IMR-90 (cell line): ENCODE results near the gene HMHB1. TPM values are rescaled to one million over a fixed set of nuclear protein-coding genes. Genes with fewer than 3 reads are reported as not detected.

Experiments
- ATAC-seq: fragments of 200-7000 bp; cut with Tn5 transposase; 2 replicates; pipeline ENCODE4 v1.9.1; 2020; ENCODE audit warnings: low read depth, mild to moderate bottlenecking, moderate library complexity
- BruUV-seq: library from RNA; stranded (reverse); fragments of 400-500 nt; replicated peaks from 2 replicates; lab custom pipeline; 2021; lab: Mats Ljungman, UMichigan
- CTCF ChIA-PET: fragments of 300-600 bp; formaldehyde crosslinking; extraction: SDS; loops from one replicate; lab custom pipeline; 2021; ENCODE audit warnings: antibody characterized with exemption; lab: Yijun Ruan, JAX
- POLR2A ChIA-PET: fragments of 300-600 bp; sonication (Branson Sonifier 250); formaldehyde crosslinking; loops from one replicate; lab custom pipeline; 2022; ENCODE audit warnings: antibody characterized with exemption; ENCODE audit not compliant: unreplicated experiment; lab: Charles Lee
- DNase-seq: peaks from one replicate; pipeline ENCODE4 v3.0.0; 2013
- H2AFZ ChIP-seq: replicated peaks from 2 replicates; pipeline ENCODE3; 2013; ENCODE audit warnings: low read length, mild to moderate bottlenecking; ENCODE audit not compliant: poor library complexity
- H2AK5ac ChIP-seq: 2 replicates; pipeline ENCODE4 v1.6.1; 2013; ENCODE audit warnings: low read depth, low read length, inconsistent platforms
- H2AK9ac ChIP-seq: replicated peaks from 2 replicates; pipeline ENCODE3; 2013; ENCODE audit warnings: mild to moderate bottlenecking, low read depth, low read length, moderate library complexity; ENCODE audit not compliant: poor library complexity
- H2BK120ac ChIP-seq: 2 replicates; pipeline ENCODE4 v1.6.1; 2013; ENCODE audit warnings: low read depth, low read length, inconsistent platforms
- H2BK15ac ChIP-seq: 3 replicates; pipeline ENCODE4 v1.6.1; 2013; ENCODE audit warnings: low read depth, low read length, inconsistent platforms
- H2BK20ac ChIP-seq: 2 replicates; pipeline ENCODE4 v1.6.1; 2013; ENCODE audit warnings: low read depth, mild to moderate bottlenecking, inconsistent platforms, low read length, moderate library complexity
- H2BK5ac ChIP-seq: 2 replicates; pipeline ENCODE4 v1.6.1; 2013; ENCODE audit warnings: mild to moderate bottlenecking, low read depth, low read length, inconsistent platforms; ENCODE audit not compliant: poor library complexity, severe bottlenecking
- H3K14ac ChIP-seq: replicated peaks from 2 replicates; pipeline ENCODE4 v1.6.1; 2013; ENCODE audit warnings: low read depth, low read length, inconsistent platforms
- H3K18ac ChIP-seq: 2 replicates; pipeline ENCODE4 v1.6.1; 2013; ENCODE audit warnings: low read depth, low read length, control low read depth
- H3K23ac ChIP-seq: 2 replicates; pipeline ENCODE4 v1.6.1; 2013; ENCODE audit warnings: low read depth, low read length, inconsistent platforms
- H3K27ac ChIP-seq: 2 replicates; pipeline ENCODE4 v1.5.1; 2013; ENCODE audit warnings: mild to moderate bottlenecking, control low read depth, low read length; ENCODE audit not compliant: insufficient read depth
- H3K27me3 ChIP-seq: 2 replicates; pipeline ENCODE4 v1.6.1; 2013; ENCODE audit warnings: low read length; ENCODE audit not compliant: control insufficient read depth, insufficient read depth
- H3K36me3 ChIP-seq: 2 replicates; pipeline ENCODE4 v1.6.1; 2013; ENCODE audit warnings: low read length, mixed read lengths; ENCODE audit not compliant: control insufficient read depth, insufficient read depth
- H3K4ac ChIP-seq: 2 replicates; pipeline ENCODE4 v1.6.1; 2013; ENCODE audit warnings: low read depth, low read length, inconsistent platforms
- H3K4me1 ChIP-seq: 2 replicates; pipeline ENCODE4 v1.6.1; 2013; ENCODE audit warnings: low read length, mixed read lengths; ENCODE audit not compliant: control insufficient read depth, insufficient read depth
- H3K4me2 ChIP-seq: 2 replicates; pipeline ENCODE4 v1.6.1; 2013; ENCODE audit warnings: low read depth, mild to moderate bottlenecking, control low read depth, low read length, moderate library complexity
- H3K4me3 ChIP-seq: 2 replicates; pipeline ENCODE4 v1.5.1; 2013; ENCODE audit warnings: low read depth, mild to moderate bottlenecking, control low read depth, low read length, moderate library complexity; ENCODE audit not compliant: insufficient read depth
- H3K56ac ChIP-seq: 2 replicates; pipeline ENCODE4 v1.6.1; 2013; ENCODE audit warnings: low read length, inconsistent platforms; ENCODE audit not compliant: insufficient read depth; ENCODE audit errors: extremely low read depth
- H3K79me1 ChIP-seq, 2 experiments: 2 replicates each; pipeline ENCODE4 v1.6.1; 2013; ENCODE audit warnings: low read length in 2 of 2, inconsistent platforms in 1 of 2, low read depth in 1 of 2
- H3K9ac ChIP-seq: 2 replicates; pipeline ENCODE4 v1.6.1; 2013; ENCODE audit warnings: low read depth, low read length, control low read depth
- H3K9me1 ChIP-seq: 2 replicates; pipeline ENCODE4 v1.6.1; 2013; ENCODE audit warnings: low read length, inconsistent platforms; ENCODE audit not compliant: insufficient read depth
- H3K9me3 ChIP-seq: 2 replicates; pipeline ENCODE4 v1.6.1; 2013; ENCODE audit warnings: low read length; ENCODE audit not compliant: control insufficient read depth, insufficient read depth
- H4K20me1 ChIP-seq: 2 replicates; pipeline ENCODE4 v1.6.1; 2013; ENCODE audit warnings: low read length, inconsistent platforms; ENCODE audit not compliant: insufficient read depth
- H4K5ac ChIP-seq: 2 replicates; pipeline ENCODE4 v1.6.1; 2013; ENCODE audit warnings: mild to moderate bottlenecking, low read depth, low read length, control low read depth
- H4K8ac ChIP-seq, 2 experiments: 2 replicates each; pipeline ENCODE4 v1.6.1; 2013; ENCODE audit warnings: low read depth in 2 of 2, low read length in 2 of 2, control low read depth in 1 of 2, inconsistent platforms in 1 of 2
- H4K91ac ChIP-seq: 2 replicates; pipeline ENCODE4 v1.6.1; 2013; ENCODE audit warnings: low read depth, low read length, inconsistent platforms; ENCODE audit not compliant: insufficient read depth
- BHLHE40 ChIP-seq: fragments of 150-350 bp; IDR thresholded peaks from 2 replicates; pipeline ENCODE4 v1.6.1; 2016; ENCODE audit warnings: mild to moderate bottlenecking, low read depth, low read length
- CEBPB ChIP-seq: IDR thresholded peaks from 2 replicates; pipeline ENCODE4 v1.6.1; 2012; ENCODE audit warnings: low read depth, low read length, improper control_type of control experiment
- CHD1 ChIP-seq: IDR thresholded peaks from 2 replicates; pipeline ENCODE4 v1.6.1; 2012; ENCODE audit warnings: low read depth, low read length, improper control_type of control experiment
- FOS ChIP-seq: fragments of 150-350 bp; IDR thresholded peaks from 2 replicates; pipeline ENCODE4 v1.6.1; 2016; ENCODE audit warnings: low read depth, low read length
- MAFK ChIP-seq: IDR thresholded peaks from 2 replicates; pipeline ENCODE4 v1.6.1; 2012; ENCODE audit warnings: low read depth, low read length, improper control_type of control experiment
- MAZ ChIP-seq: IDR thresholded peaks from 2 replicates; pipeline ENCODE4 v1.6.1; 2012; ENCODE audit warnings: low read depth, mild to moderate bottlenecking, low read length, improper control_type of control experiment, moderate library complexity, borderline replicate concordance
- MXI1 ChIP-seq: IDR thresholded peaks from 2 replicates; pipeline ENCODE4 v1.6.1; 2012; ENCODE audit warnings: low read depth, mild to moderate bottlenecking, low read length, moderate library complexity, borderline replicate concordance
- NFE2L2 ChIP-seq: fragments of 150-350 bp; IDR thresholded peaks from 2 replicates; pipeline ENCODE4 v1.6.1; 2016; ENCODE audit warnings: low read depth, mild to moderate bottlenecking, low read length
- POLR2A ChIP-seq: IDR thresholded peaks from 2 replicates; pipeline ENCODE4 v1.6.1; 2012; ENCODE audit warnings: mild to moderate bottlenecking, low read depth, low read length
- RAD21 ChIP-seq: IDR thresholded peaks from 2 replicates; pipeline ENCODE4 v1.6.1; 2012; ENCODE audit warnings: low read length, improper control_type of control experiment
- RCOR1 ChIP-seq: IDR thresholded peaks from 2 replicates; pipeline ENCODE4 v1.6.1; 2012; ENCODE audit warnings: mild to moderate bottlenecking, low read length, improper control_type of control experiment; ENCODE audit not compliant: insufficient replicate concordance
- RFX5 ChIP-seq: IDR thresholded peaks from 2 replicates; pipeline ENCODE4 v1.8.0; 2012; ENCODE audit warnings: low read depth, mild to moderate bottlenecking, low read length, moderate library complexity
- SMC3 ChIP-seq: fragments of 150-350 bp; IDR thresholded peaks from 2 replicates; pipeline ENCODE4 v1.6.1; 2016; ENCODE audit warnings: low read depth, mild to moderate bottlenecking, antibody characterized with exemption, low read length, moderate library complexity
- WGBS, 2 experiments: methylation state at CpG; one replicate each; pipeline versions ENCODE4 v1.1.5 to v1.1.7; 2013; ENCODE audit warnings: missing lambda C conversion rate in 2 of 2; ENCODE audit not compliant: insufficient read length in 1 of 2; ENCODE audit errors: extremely low coverage in 2 of 2; 5-methylcytosine and 5-hydroxymethylcytosine counted together
- dilution Hi-C: fragments of 300-500 bp; cut with HindIII; formaldehyde crosslinking; loops from one replicate; pipeline ENCODE4 v1.14.3; 2018; ENCODE audit warnings: low sequenced_read_pairs; ENCODE audit not compliant: unreplicated experiment
- in situ Hi-C: fragments of 300-500 bp; cut with MboI; formaldehyde crosslinking; loops from 3 replicates; pipeline ENCODE4 v1.14.3; 2019; ENCODE audit warnings: low sequenced_read_pairs, inconsistent platforms, mixed read lengths
- intact Hi-C: fragments of 100-400 bp; cut with micrococcal nuclease; formaldehyde crosslinking; loops from 2 replicates; pipeline ENCODE4 v1.10.0; 2022
- polyA plus RNA-seq, 3 experiments: library from polyadenylated mRNA; depleted of rRNA; stranded (reverse); fragments of >200 nt; gene quantifications; 2 replicates each; pipeline ENCODE4 v1.2.3, GENCODE V29; 2012; ENCODE audit warnings: low replicate concordance in 1 of 3
- total RNA-seq: library from RNA; depleted of rRNA; stranded (reverse); fragments of >200 nt; gene quantifications from 2 replicates; pipeline ENCODE4 v1.2.3, GENCODE V29; 2012
- TF ChIP-seq, protein P1 (sequence below): fragments of 150-350 bp; IDR thresholded peaks from 2 replicates; pipeline ENCODE4 v1.6.1; 2017; ENCODE audit warnings: mild to moderate bottlenecking, antibody characterized with exemption, low read length, low read depth
- TF ChIP-seq, protein P2 (sequence below): conservative IDR thresholded peaks from 2 replicates; pipeline ENCODE4 v1.5.1; 2012; ENCODE audit warnings: mild to moderate bottlenecking, low read depth, low read length, improper control_type of control experiment
- TF ChIP-seq, protein P3 (sequence below): fragments of 150-350 bp; IDR thresholded peaks from 2 replicates; pipeline ENCODE4 v1.6.1; 2016; ENCODE audit warnings: low read depth, mild to moderate bottlenecking, low read length, moderate library complexity, borderline replicate concordance

Gene HMHB1
- total and polyA plus RNA-seq, 2 of the 4 experiments (the other 2 are of a cell fraction): not detected

DNA sequence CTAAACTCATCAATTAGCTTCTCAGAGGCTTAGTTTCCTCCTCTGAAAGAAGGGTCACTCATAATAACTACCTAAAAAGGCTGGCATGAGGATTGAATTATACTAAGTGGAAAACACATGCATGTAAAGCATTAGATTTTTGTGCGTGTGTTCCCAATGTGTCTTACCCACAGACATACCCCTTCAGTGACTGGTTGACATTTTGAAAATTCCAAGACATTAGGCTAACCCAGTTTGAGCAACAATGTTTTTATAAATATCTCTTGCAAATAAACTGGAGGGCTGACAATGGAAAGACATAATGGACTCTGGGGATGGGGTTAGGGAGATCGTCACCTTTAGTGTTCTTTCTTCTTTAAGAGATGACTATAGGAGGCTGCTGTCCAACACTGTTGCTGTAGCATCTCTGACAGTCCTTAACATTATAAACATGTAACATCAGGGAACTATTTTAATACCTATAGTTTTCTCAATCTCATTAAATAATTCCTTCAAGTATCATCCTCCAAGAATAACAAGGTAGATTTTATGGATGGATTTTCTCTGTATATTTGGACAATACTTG lies 24.3 kb downstream of the HMHB1 start:
- Histone ChIP-seq H3K56ac (no peak overlapping the region), H3K4me3 (no peak overlapping the region), H3K27ac (no peak overlapping the region), H3K9me1 (no peaks in the 10 kb centered on the region), H4K20me1 (no peaks in the 10 kb centered on the region), H3K36me3 (no peaks in the 10 kb centered on the region), H3K27me3 (no peaks in the 10 kb centered on the region), H3K14ac (no peak overlapping the region), H3K4me2 (no peak overlapping the region), H2AK5ac (no peak overlapping the region), H2AK9ac (no peak overlapping the region), H3K23ac (no peak overlapping the region), H2BK5ac (no peak overlapping the region), H3K4me1 (peaks cover 3% of the 10 kb centered on the region; the same call in 1 of the 2 replicates), H3K9me3 (no peaks in the 10 kb centered on the region), H4K8ac (no peak overlapping the region), H2AFZ (no peak overlapping the region), H3K79me1 (no peaks in the 10 kb centered on the region), H3K9ac (no peak overlapping the region), H2BK15ac (no peak overlapping the region), H4K91ac (no peak overlapping the region), H3K18ac (no peak overlapping the region), H2BK120ac (peak overlapping the region; percentile 19; the same call in 1 of the 2 replicates), H3K4ac (no peak overlapping the region), H2BK20ac (peak overlapping the region; percentile 40), H4K5ac (no peak overlapping the region)
- TF ChIP-seq MAZ: no peak
- TF ChIP-seq RAD21: no peak
- no peak for TF ChIP-seq BHLHE40
- TF ChIP-seq, protein P1, sequence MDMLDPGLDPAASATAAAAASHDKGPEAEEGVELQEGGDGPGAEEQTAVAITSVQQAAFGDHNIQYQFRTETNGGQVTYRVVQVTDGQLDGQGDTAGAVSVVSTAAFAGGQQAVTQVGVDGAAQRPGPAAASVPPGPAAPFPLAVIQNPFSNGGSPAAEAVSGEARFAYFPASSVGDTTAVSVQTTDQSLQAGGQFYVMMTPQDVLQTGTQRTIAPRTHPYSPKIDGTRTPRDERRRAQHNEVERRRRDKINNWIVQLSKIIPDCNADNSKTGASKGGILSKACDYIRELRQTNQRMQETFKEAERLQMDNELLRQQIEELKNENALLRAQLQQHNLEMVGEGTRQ: no peak
- TF ChIP-seq FOS: no peak
- no peak for TF ChIP-seq MAFK
- TF ChIP-seq CEBPB: no peak
- TF ChIP-seq SMC3: no peak
- TF ChIP-seq, protein P2, sequence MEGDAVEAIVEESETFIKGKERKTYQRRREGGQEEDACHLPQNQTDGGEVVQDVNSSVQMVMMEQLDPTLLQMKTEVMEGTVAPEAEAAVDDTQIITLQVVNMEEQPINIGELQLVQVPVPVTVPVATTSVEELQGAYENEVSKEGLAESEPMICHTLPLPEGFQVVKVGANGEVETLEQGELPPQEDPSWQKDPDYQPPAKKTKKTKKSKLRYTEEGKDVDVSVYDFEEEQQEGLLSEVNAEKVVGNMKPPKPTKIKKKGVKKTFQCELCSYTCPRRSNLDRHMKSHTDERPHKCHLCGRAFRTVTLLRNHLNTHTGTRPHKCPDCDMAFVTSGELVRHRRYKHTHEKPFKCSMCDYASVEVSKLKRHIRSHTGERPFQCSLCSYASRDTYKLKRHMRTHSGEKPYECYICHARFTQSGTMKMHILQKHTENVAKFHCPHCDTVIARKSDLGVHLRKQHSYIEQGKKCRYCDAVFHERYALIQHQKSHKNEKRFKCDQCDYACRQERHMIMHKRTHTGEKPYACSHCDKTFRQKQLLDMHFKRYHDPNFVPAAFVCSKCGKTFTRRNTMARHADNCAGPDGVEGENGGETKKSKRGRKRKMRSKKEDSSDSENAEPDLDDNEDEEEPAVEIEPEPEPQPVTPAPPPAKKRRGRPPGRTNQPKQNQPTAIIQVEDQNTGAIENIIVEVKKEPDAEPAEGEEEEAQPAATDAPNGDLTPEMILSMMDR: no peak
- TF ChIP-seq, protein P3, sequence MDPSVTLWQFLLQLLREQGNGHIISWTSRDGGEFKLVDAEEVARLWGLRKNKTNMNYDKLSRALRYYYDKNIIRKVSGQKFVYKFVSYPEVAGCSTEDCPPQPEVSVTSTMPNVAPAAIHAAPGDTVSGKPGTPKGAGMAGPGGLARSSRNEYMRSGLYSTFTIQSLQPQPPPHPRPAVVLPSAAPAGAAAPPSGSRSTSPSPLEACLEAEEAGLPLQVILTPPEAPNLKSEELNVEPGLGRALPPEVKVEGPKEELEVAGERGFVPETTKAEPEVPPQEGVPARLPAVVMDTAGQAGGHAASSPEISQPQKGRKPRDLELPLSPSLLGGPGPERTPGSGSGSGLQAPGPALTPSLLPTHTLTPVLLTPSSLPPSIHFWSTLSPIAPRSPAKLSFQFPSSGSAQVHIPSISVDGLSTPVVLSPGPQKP: no peak
- TF ChIP-seq RCOR1: no peak
- no peak for TF ChIP-seq POLR2A
- no peak for TF ChIP-seq CHD1
- no peak for TF ChIP-seq RFX5
- TF ChIP-seq MXI1: no peak
- no peak for TF ChIP-seq NFE2L2
- in situ Hi-C loops: no loop called here
- BruUV-seq: no TSS peak
- ATAC-seq (no peak), DNase-seq (no peak)
- dilution Hi-C loops: no loop called here
- intact Hi-C loops: no loop called here
- CTCF ChIA-PET: no interaction called here
- POLR2A ChIA-PET: no interaction called here
- no CpG with 5 or more reads among the region's 2 CpGs for WGBS, 2 experiments
